K562 (cell line): ENCODE data around the gene HUNK. TPM values are rescaled to one million over a fixed set of nuclear protein-coding genes. Genes with fewer than 3 reads are reported as not detected.

Experiments used
- ATAC-seq: fragments of 200-7000 bp; cut with Tn5 transposase; 3 replicates; pipeline ENCODE4 v1.9.1; 2020; ENCODE audit warnings: moderate library complexity
- BruUV-seq: library from RNA; stranded (reverse); fragments of 400-500 nt; replicated peaks from 2 replicates; lab custom pipeline; 2021; lab: Mats Ljungman, UMichigan
- CTCF ChIA-PET: fragments of 300-600 bp; formaldehyde crosslinking; extraction: SDS; loops from one replicate; lab custom pipeline; 2021; ENCODE audit warnings: low intra/inter-chr PET ratio; lab: Yijun Ruan, JAX
- POLR2A ChIA-PET: fragments of 300-600, 350-650 bp; sonication (Branson Sonifier 250); formaldehyde crosslinking; extraction: SDS; loops from one replicate; lab custom pipeline; 2021; ENCODE audit warnings: antibody characterized with exemption, inconsistent platforms; lab: Yijun Ruan, JAX
- DNase-seq, 4 experiments: peaks; one replicate each; pipeline versions ENCODE4 v3.0.0 to v3.0.0-alpha.2; 2011 to 2018; ENCODE audit warnings: low spot score in 3 of 4, mixed read lengths in 3 of 4; ENCODE audit errors: extremely low read depth in 1 of 4
- FAIRE-seq: peaks from 2 replicates; lab custom pipeline; 2011; peaks lifted over from hg19 to GRCh38; lab: Jason Lieb, UNC
- H2AFZ ChIP-seq: 2 replicates; pipeline ENCODE4 v1.6.0; 2011; ENCODE audit warnings: low read depth, low read length, control low read depth, inconsistent platforms
- H3K27ac ChIP-seq: fragments of 200-600 bp; 3 replicates; pipeline ENCODE4 v1.8.0; 2011; ENCODE audit warnings: low read depth, mild to moderate bottlenecking, control low read depth, inconsistent platforms, low read length, moderate library complexity, mixed read lengths; ENCODE audit errors: extremely low read depth
- H3K27me3 ChIP-seq, 2 experiments: fragments of 300-600 bp in 1 of 2; 2 replicates in 1 of 2; 3 replicates in 1 of 2; pipeline versions ENCODE4 v1.6.0 to v1.8.0; 2011; ENCODE audit warnings: inconsistent platforms in 2 of 2, low read length in 2 of 2, mild to moderate bottlenecking in 1 of 2, mixed read lengths in 1 of 2, moderate library complexity in 1 of 2; ENCODE audit not compliant: control insufficient read depth in 2 of 2, insufficient read depth in 2 of 2
- H3K36me3 ChIP-seq: fragments of 300-600 bp; 3 replicates; pipeline ENCODE4 v1.8.0; 2011; ENCODE audit warnings: mild to moderate bottlenecking, low read length, inconsistent platforms; ENCODE audit not compliant: control insufficient read depth, insufficient read depth
- H3K4me1 ChIP-seq, 2 experiments: fragments of 200-600 bp in 1 of 2; replicated peaks in 1 of 2; 2 replicates in 1 of 2; 3 replicates in 1 of 2; pipeline versions ENCODE4 v1.5.1 to v1.8.0; 2011; ENCODE audit warnings: inconsistent platforms in 2 of 2, low read length in 2 of 2, mild to moderate bottlenecking in 1 of 2, mixed read lengths in 1 of 2, moderate library complexity in 1 of 2; ENCODE audit not compliant: control insufficient read depth in 2 of 2, insufficient read depth in 2 of 2
- H3K4me2 ChIP-seq: 2 replicates; pipeline ENCODE4 v1.6.1; 2011; ENCODE audit warnings: low read length, control low read depth, inconsistent platforms, mixed read lengths; ENCODE audit not compliant: insufficient read depth
- H3K4me3 ChIP-seq: fragments of 200-600 bp; sonication (generic), shearing (Covaris generic); 2 replicates; pipeline ENCODE4 v1.5.1; 2016; ENCODE audit warnings: control low read depth, inconsistent platforms
- H3K79me2 ChIP-seq: fragments of 200-600 bp; 3 replicates; pipeline ENCODE4 v1.8.0; 2011; ENCODE audit warnings: low read length, inconsistent platforms; ENCODE audit not compliant: control insufficient read depth, insufficient read depth
- H3K9ac ChIP-seq, 2 experiments: 2 replicates each; pipeline versions ENCODE4 v1.6.0 to v1.6.1; 2011; ENCODE audit warnings: low read depth in 2 of 2, low read length in 2 of 2, control low read depth in 1 of 2, inconsistent platforms in 1 of 2, mild to moderate bottlenecking in 1 of 2, mixed read lengths in 1 of 2; ENCODE audit not compliant: insufficient read depth in 1 of 2
- H3K9me1 ChIP-seq: one replicate; pipeline ENCODE4 v1.6.0; 2011; ENCODE audit warnings: inconsistent platforms, mild to moderate bottlenecking, low read length, moderate library complexity; ENCODE audit not compliant: control insufficient read depth, insufficient read depth
- H3K9me3 ChIP-seq: replicated peaks from 2 replicates; pipeline ENCODE4 v1.5.1; 2011; ENCODE audit warnings: low read depth, low read length, inconsistent platforms; ENCODE audit not compliant: control insufficient read depth, insufficient read depth
- H4K20me1 ChIP-seq: replicated peaks from 2 replicates; pipeline ENCODE4 v1.6.1; 2011; ENCODE audit warnings: low read length, inconsistent platforms, mixed read lengths; ENCODE audit not compliant: control insufficient read depth, insufficient read depth
- ATF1 ChIP-seq, 2 experiments: fragments of 450-650 bp in 1 of 2; IDR thresholded peaks; 2 replicates each; pipeline ENCODE4 v1.6.1; 2016; ENCODE audit warnings: missing compliant biosample characterization in 1 of 2, missing genetic modification characterization in 1 of 2
- CREBBP ChIP-seq: IDR thresholded peaks from one replicate; pipeline ENCODE4 v1.6.1; 2012; ENCODE audit warnings: low read depth, mild to moderate bottlenecking, control low read depth, inconsistent platforms, low read length
- DMBX1 ChIP-seq: fragments of 250-450 bp; sonication (Bioruptor Pico); IDR thresholded peaks from 2 replicates; pipeline ENCODE4 v1.8.0; 2022; ENCODE audit warnings: inconsistent platforms, mild to moderate bottlenecking, moderate library complexity, borderline replicate concordance
- GABPB1 ChIP-seq: sonication (generic); formaldehyde crosslinking; IDR thresholded peaks from 2 replicates; pipeline ENCODE4 v1.8.0; 2022; ENCODE audit warnings: mild to moderate bottlenecking, missing genetic modification reagents
- IRF2 ChIP-seq: sonication (generic); formaldehyde crosslinking; IDR thresholded peaks from 2 replicates; pipeline ENCODE4 v1.8.1; 2022; ENCODE audit warnings: mild to moderate bottlenecking, missing genetic modification reagents
- MEF2D ChIP-seq: conservative IDR thresholded peaks from 2 replicates; pipeline ENCODE4 v1.6.1; 2016; ENCODE audit warnings: low read depth, missing genetic modification characterization, missing compliant biosample characterization
- NCOA6 ChIP-seq: fragments of 450-650 bp; IDR thresholded peaks from 2 replicates; pipeline ENCODE4 v1.6.1; 2017; ENCODE audit warnings: mild to moderate bottlenecking
- PHF8 ChIP-seq: fragments of 200-600 bp; sonication (generic); IDR thresholded peaks from 2 replicates; pipeline ENCODE4 v1.6.1; 2012; ENCODE audit warnings: mixed run types, mild to moderate bottlenecking, inconsistent platforms, low read length, moderate library complexity, borderline replicate concordance
- POLR2AphosphoS5 ChIP-seq: IDR thresholded peaks from 2 replicates; pipeline ENCODE4 v1.6.1; 2011; ENCODE audit warnings: mild to moderate bottlenecking, low read depth, low read length, moderate library complexity; ENCODE audit not compliant: control insufficient read depth, insufficient read depth
- RAD51 ChIP-seq: fragments of 450-650 bp; IDR thresholded peaks from 2 replicates; pipeline ENCODE4 v1.7.1; 2016; ENCODE audit warnings: low read depth, mild to moderate bottlenecking, borderline replicate concordance
- SMAD2 ChIP-seq: fragments of 150-350 bp; IDR thresholded peaks from 2 replicates; pipeline ENCODE4 v1.6.1; 2014; ENCODE audit warnings: low read depth, mild to moderate bottlenecking, low read length
- SMARCA4 ChIP-seq: fragments of 450-650 bp; IDR thresholded peaks from 2 replicates; pipeline ENCODE4 v1.6.1; 2016
- U2AF1 ChIP-seq: fragments of 200-400 bp; formaldehyde crosslinking; optimal IDR thresholded peaks from 2 replicates; pipeline ENCODE3; 2017; ENCODE audit warnings: mild to moderate bottlenecking, low read depth, low read length, moderate library complexity
- ZNF140 ChIP-seq: fragments of 250-450 bp; sonication (Bioruptor Pico); IDR thresholded peaks from 2 replicates; pipeline ENCODE4 v1.8.0; 2021; ENCODE audit warnings: moderate library complexity, mild to moderate bottlenecking, inconsistent platforms
- ZNF583 ChIP-seq: fragments of 250-450 bp; sonication (Bioruptor Pico); IDR thresholded peaks from 2 replicates; pipeline ENCODE4 v1.4.0; 2020
- ZNF644 ChIP-seq: fragments of 200-800 bp; sonication (Bioruptor generic); IDR thresholded peaks from 2 replicates; pipeline ENCODE4 v1.6.1; 2016; ENCODE audit warnings: low read depth, missing genetic modification characterization, missing compliant biosample characterization
- WGBS: fragments of 100-300 bp; shearing (Covaris generic); methylation state at CpG from one replicate; pipeline ENCODE4 v1.1.6; 2016; ENCODE audit warnings: low coverage, mixed read lengths; ENCODE audit not compliant: insufficient coverage; ENCODE audit errors: missing lambda C conversion rate; 5-methylcytosine and 5-hydroxymethylcytosine counted together
- in situ Hi-C: fragments of 300-500 bp; cut with MboI; formaldehyde crosslinking; loops from 4 replicates; pipeline ENCODE4 v1.15.0; 2018; ENCODE audit warnings: inconsistent platforms, mixed read lengths
- intact Hi-C: fragments of 100-400 bp; cut with micrococcal nuclease; formaldehyde crosslinking; loops from 2 replicates; pipeline ENCODE4 v1.14.2; 2022
- polyA plus RNA-seq, 8 experiments: library from polyadenylated mRNA; depleted of rRNA in 4 of 8; stranded (reverse) in 5 of 8; unstranded in 3 of 8; fragments of >200 nt; fragmentation: Nextera tagmentation in 2 of 8; fragmentation: Illumina TruSeq in 1 of 8; extraction: Ambion mirVana in 2 of 8; extraction: Trizol in 1 of 8; gene quantifications; 2 replicates each; pipeline versions ENCODE4 v1.2.1 to v1.2.3, GENCODE V29; 2011 to 2014; ENCODE audit warnings: inconsistent platforms in 1 of 8, missing spikeins in 1 of 8
- total RNA-seq, 7 experiments: library from RNA; depleted of rRNA in 6 of 7; stranded (reverse); fragments of >200 nt in 6 of 7; fragmentation: Illumina TruSeq in 2 of 7; extraction: Trizol in 2 of 7; gene quantifications; 2 replicates each; pipeline versions ENCODE4 v1.2.1 to v1.2.3, GENCODE V29; 2011 to 2021; ENCODE audit warnings: low replicate concordance in 1 of 7
- TF ChIP-seq, protein P1 (sequence below): sonication (generic); formaldehyde crosslinking; IDR thresholded peaks from 2 replicates; pipeline ENCODE4 v1.4.0; 2020; ENCODE audit warnings: mild to moderate bottlenecking, missing genetic modification reagents
- TF ChIP-seq, protein P2 (sequence below): fragments of 450-650 bp; IDR thresholded peaks from 2 replicates; pipeline ENCODE4 v1.6.1; 2016; ENCODE audit warnings: borderline replicate concordance
- TF ChIP-seq, protein P3 (sequence below): fragments of 450-650 bp; formaldehyde crosslinking; IDR thresholded peaks from 2 replicates; pipeline ENCODE4 v1.4.0; 2022; ENCODE audit warnings: missing genetic modification characterization

Gene HUNK
- total and polyA plus RNA-seq, 9 of the 15 experiments (the other 6 are each of a cell fraction or from before 2014, with no cell fraction given) = not detected

DNA sequence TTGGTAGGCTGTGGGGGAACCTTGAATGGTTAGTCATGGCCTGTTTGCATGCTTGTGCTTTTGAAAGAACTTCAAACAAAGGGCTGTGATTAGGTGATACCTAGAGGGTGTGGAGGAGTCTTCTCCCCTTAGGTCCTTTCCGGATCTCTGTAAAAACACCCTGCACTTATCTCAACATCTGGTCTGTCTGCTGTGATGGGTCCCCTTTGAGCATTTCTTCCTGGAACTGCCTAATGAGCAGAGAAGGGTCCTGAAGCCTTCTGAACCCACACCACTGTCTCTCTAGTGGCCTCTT lies 59.6 kb downstream of the HUNK start (continued):
- TF ChIP-seq U2AF1 (no peak), ZNF644 (no peak), ZNF140 (no peak), IRF2 (CRISPR knock-in tag) (no peak)
- TF ChIP-seq, protein P1, sequence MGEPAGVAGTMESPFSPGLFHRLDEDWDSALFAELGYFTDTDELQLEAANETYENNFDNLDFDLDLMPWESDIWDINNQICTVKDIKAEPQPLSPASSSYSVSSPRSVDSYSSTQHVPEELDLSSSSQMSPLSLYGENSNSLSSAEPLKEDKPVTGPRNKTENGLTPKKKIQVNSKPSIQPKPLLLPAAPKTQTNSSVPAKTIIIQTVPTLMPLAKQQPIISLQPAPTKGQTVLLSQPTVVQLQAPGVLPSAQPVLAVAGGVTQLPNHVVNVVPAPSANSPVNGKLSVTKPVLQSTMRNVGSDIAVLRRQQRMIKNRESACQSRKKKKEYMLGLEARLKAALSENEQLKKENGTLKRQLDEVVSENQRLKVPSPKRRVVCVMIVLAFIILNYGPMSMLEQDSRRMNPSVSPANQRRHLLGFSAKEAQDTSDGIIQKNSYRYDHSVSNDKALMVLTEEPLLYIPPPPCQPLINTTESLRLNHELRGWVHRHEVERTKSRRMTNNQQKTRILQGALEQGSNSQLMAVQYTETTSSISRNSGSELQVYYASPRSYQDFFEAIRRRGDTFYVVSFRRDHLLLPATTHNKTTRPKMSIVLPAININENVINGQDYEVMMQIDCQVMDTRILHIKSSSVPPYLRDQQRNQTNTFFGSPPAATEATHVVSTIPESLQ (CRISPR knock-in tag) = no peak

DNA sequence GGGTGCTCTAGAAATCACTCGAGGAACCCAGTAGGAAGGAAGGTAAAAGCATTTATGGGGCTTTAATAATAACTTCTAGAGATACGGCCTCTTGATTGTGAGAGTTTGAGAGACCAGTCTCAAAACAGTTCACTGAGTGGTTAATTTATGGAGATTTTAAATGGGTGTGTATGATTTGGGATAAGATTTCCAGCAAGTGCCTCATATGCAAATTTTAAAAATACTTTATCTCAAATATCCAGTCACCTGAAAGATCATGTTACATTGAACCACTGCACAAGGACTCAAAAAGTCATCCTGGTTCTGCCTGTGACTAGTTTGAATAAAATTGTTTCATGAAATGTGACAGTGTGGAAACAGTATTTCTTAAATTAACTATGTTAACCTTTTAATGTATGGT lies 64.5 kb downstream of the HUNK start:
- BruUV-seq = no TSS peak
- ATAC-seq (no peak), DNase-seq (no peak), FAIRE-seq (no peak)
- H3K9ac ChIP-seq = no peak overlapping the region
- no peaks in the 10 kb centered on the region for H3K36me3 ChIP-seq
- no peak overlapping the region for H2AFZ ChIP-seq
- H3K4me2 ChIP-seq = no peak overlapping the region
- CTCF ChIA-PET = no interaction called here
- in situ Hi-C loops (no loop called here), intact Hi-C loops (no loop called here)
- POLR2A ChIA-PET = no interaction called here
- no peaks in the 10 kb centered on the region for H3K4me1 ChIP-seq
- peaks cover 4 to 7% of the 10 kb centered on the region in 2 experiments for H3K27me3 ChIP-seq
- 0% methylated on average over 2 of the region's 2 CpGs for WGBS
- H4K20me1 ChIP-seq = no peaks in the 10 kb centered on the region
- no peaks in the 10 kb centered on the region for H3K79me2 ChIP-seq
- H3K27ac ChIP-seq = no peak overlapping the region
- H3K9me3 ChIP-seq = no peaks in the 10 kb centered on the region
- H3K4me3 ChIP-seq = no peak overlapping the region
- H3K9me1 ChIP-seq = no peaks in the 10 kb centered on the region
- TF ChIP-seq, protein P2, sequence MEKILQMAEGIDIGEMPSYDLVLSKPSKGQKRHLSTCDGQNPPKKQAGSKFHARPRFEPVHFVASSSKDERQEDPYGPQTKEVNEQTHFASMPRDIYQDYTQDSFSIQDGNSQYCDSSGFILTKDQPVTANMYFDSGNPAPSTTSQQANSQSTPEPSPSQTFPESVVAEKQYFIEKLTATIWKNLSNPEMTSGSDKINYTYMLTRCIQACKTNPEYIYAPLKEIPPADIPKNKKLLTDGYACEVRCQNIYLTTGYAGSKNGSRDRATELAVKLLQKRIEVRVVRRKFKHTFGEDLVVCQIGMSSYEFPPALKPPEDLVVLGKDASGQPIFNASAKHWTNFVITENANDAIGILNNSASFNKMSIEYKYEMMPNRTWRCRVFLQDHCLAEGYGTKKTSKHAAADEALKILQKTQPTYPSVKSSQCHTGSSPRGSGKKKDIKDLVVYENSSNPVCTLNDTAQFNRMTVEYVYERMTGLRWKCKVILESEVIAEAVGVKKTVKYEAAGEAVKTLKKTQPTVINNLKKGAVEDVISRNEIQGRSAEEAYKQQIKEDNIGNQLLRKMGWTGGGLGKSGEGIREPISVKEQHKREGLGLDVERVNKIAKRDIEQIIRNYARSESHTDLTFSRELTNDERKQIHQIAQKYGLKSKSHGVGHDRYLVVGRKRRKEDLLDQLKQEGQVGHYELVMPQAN = no peak
- TF ChIP-seq DMBX1 (CRISPR knock-in tag) = no peak
- TF ChIP-seq SMAD2 = no peak
- TF ChIP-seq SMARCA4 = no peak
- no peak for TF ChIP-seq RAD51
- TF ChIP-seq GABPB1 (CRISPR knock-in tag) = no peak
- no peak for TF ChIP-seq ATF1 (CRISPR knock-in tag; IDR thresholded peaks at IDR 0.05)
- TF ChIP-seq ATF1 (tag; IDR thresholded peaks at IDR 0.05) = no peak
- TF ChIP-seq ZNF583 (CRISPR knock-in tag) = no peak
- no peak for TF ChIP-seq PHF8
- TF ChIP-seq CREBBP = no peak
- no peak for TF ChIP-seq POLR2AphosphoS5
- no peak for TF ChIP-seq NCOA6
- TF ChIP-seq, protein P3, sequence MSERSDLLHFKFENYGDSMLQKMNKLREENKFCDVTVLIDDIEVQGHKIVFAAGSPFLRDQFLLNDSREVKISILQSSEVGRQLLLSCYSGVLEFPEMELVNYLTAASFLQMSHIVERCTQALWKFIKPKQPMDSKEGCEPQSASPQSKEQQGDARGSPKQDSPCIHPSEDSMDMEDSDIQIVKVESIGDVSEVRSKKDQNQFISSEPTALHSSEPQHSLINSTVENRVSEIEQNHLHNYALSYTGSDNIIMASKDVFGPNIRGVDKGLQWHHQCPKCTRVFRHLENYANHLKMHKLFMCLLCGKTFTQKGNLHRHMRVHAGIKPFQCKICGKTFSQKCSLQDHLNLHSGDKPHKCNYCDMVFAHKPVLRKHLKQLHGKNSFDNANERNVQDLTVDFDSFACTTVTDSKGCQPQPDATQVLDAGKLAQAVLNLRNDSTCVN (CRISPR knock-in tag) = no peak
- no peak for TF ChIP-seq MEF2D (tag)
